GM23338 (cell line): ENCODE results near the gene CLDN16. TPM values are rescaled to one million over a fixed set of nuclear protein-coding genes. Genes with fewer than 3 reads are reported as not detected.

Source experiments
- ATAC-seq: fragments of 200-7000 bp; cut with Tn5 transposase; 3 replicates; pipeline ENCODE4 v1.9.1; 2020
- DNase-seq: peaks from one replicate; pipeline ENCODE4 v3.0.0-alpha.2; 2015; ENCODE audit warnings: low spot score
- H2AFZ ChIP-seq: fragments of 200-600 bp; sonication (generic); 2 replicates; pipeline ENCODE4 v1.8.0; 2016; ENCODE audit warnings: antibody characterized with exemption, mild to moderate bottlenecking, moderate library complexity
- H3F3A ChIP-seq: fragments of 200-600 bp; sonication (generic); replicated peaks from 2 replicates; pipeline ENCODE4 v1.8.0; 2017; ENCODE audit warnings: antibody characterized with exemption, mixed run types, low read depth
- H3K27ac ChIP-seq: fragments of 200-600 bp; sonication (generic); 2 replicates; pipeline ENCODE4 v1.6.1; 2016; ENCODE audit warnings: low read depth
- H3K27me3 ChIP-seq: fragments of 200-600 bp; sonication (generic); 2 replicates; pipeline ENCODE4 v1.8.0; 2016; ENCODE audit warnings: mild to moderate bottlenecking, mixed run types, moderate library complexity; ENCODE audit not compliant: insufficient read depth
- H3K36me3 ChIP-seq: fragments of 200-600 bp; sonication (generic); 2 replicates; pipeline ENCODE4 v1.8.0; 2016; ENCODE audit warnings: mild to moderate bottlenecking; ENCODE audit not compliant: insufficient read depth
- H3K4me1 ChIP-seq: fragments of 200-600 bp; sonication (generic); 2 replicates; pipeline ENCODE4 v1.8.0; 2016; ENCODE audit warnings: mild to moderate bottlenecking, moderate library complexity; ENCODE audit not compliant: insufficient read depth
- H3K4me2 ChIP-seq: fragments of 200-600 bp; sonication (generic); 2 replicates; pipeline ENCODE4 v1.7.1; 2017; ENCODE audit warnings: mixed run types
- H3K4me3 ChIP-seq: fragments of 200-600 bp; sonication (generic); 2 replicates; pipeline ENCODE4 v1.6.1; 2016; ENCODE audit warnings: mixed run types
- H3K79me2 ChIP-seq: fragments of 200-600 bp; sonication (generic); replicated peaks from 2 replicates; pipeline ENCODE4 v1.8.0; 2017; ENCODE audit warnings: mild to moderate bottlenecking; ENCODE audit not compliant: insufficient read depth
- H3K9me2 ChIP-seq: fragments of 200-600 bp; sonication (generic); 2 replicates; pipeline ENCODE4 v1.8.0; 2017; ENCODE audit not compliant: insufficient read depth
- H4K20me1 ChIP-seq: fragments of 200-600 bp; sonication (generic); replicated peaks from 2 replicates; pipeline ENCODE4 v1.8.0; 2017; ENCODE audit warnings: mild to moderate bottlenecking; ENCODE audit not compliant: insufficient read depth
- H3K27ac Mint-ChIP-seq: 2 replicates; pipeline ENCODE4 v1.8.0; 2020; ENCODE audit warnings: inconsistent platforms, mild to moderate bottlenecking, moderate library complexity, mixed read lengths
- H3K27me3 Mint-ChIP-seq: 3 replicates; pipeline ENCODE4 v1.8.0; 2022; ENCODE audit warnings: low read depth, mild to moderate bottlenecking, moderate library complexity, mixed read lengths, inconsistent platforms; ENCODE audit not compliant: insufficient read depth, poor library complexity
- H3K36me3 Mint-ChIP-seq: 3 replicates; pipeline ENCODE4 v1.8.0; 2021; ENCODE audit warnings: low read depth, mild to moderate bottlenecking, inconsistent platforms, moderate library complexity, mixed read lengths
- H3K4me1 Mint-ChIP-seq: 3 replicates; pipeline ENCODE4 v1.8.0; 2020; ENCODE audit warnings: mild to moderate bottlenecking, inconsistent platforms, mixed read lengths
- H3K4me3 Mint-ChIP-seq: 3 replicates; pipeline ENCODE4 v1.8.0; 2021; ENCODE audit warnings: moderate library complexity, mild to moderate bottlenecking, inconsistent platforms, mixed read lengths
- H3K9me3 Mint-ChIP-seq: 3 replicates; pipeline ENCODE4 v1.8.0; 2020; ENCODE audit warnings: moderate library complexity, mild to moderate bottlenecking, inconsistent platforms, mixed read lengths
- CREB1 ChIP-seq: fragments of 250-450 bp; sonication (Bioruptor Pico); IDR thresholded peaks from 2 replicates; pipeline ENCODE4 v1.5.0; 2020; ENCODE audit warnings: low read depth, mild to moderate bottlenecking, moderate library complexity
- EZH2 ChIP-seq: fragments of 200-600 bp; sonication (generic); IDR thresholded peaks from one replicate; pipeline ENCODE4 v1.8.0; 2017; ENCODE audit warnings: antibody characterized with exemption, mild to moderate bottlenecking, low read depth; ENCODE audit not compliant: unreplicated experiment
- EZH2phosphoT487 ChIP-seq: fragments of 200-600 bp; sonication (generic); IDR thresholded peaks from one replicate; pipeline ENCODE4 v1.8.1; 2018; ENCODE audit warnings: antibody characterized with exemption; ENCODE audit not compliant: unreplicated experiment
- JUNB ChIP-seq: IDR thresholded peaks from one replicate; pipeline ENCODE4 v1.6.1; 2016; ENCODE audit warnings: antibody characterized with exemption; ENCODE audit not compliant: unreplicated experiment
- NANOG ChIP-seq: IDR thresholded peaks from 2 replicates; pipeline ENCODE4 v1.6.1; 2016; ENCODE audit warnings: antibody characterized with exemption, borderline replicate concordance
- POLR2AphosphoS5 ChIP-seq: IDR thresholded peaks from 2 replicates; pipeline ENCODE4 v1.6.1; 2016; ENCODE audit warnings: antibody characterized with exemption, low read depth
- STAT1 ChIP-seq: IDR thresholded peaks from one replicate; pipeline ENCODE4 v1.6.1; 2016; ENCODE audit warnings: antibody characterized with exemption; ENCODE audit not compliant: unreplicated experiment
- ZNF114 ChIP-seq: fragments of 250-450 bp; sonication (Bioruptor Pico); IDR thresholded peaks from 2 replicates; pipeline ENCODE4 v1.5.0; 2020; ENCODE audit warnings: mild to moderate bottlenecking, moderate library complexity
- polyA plus RNA-seq: library from polyadenylated mRNA; unstranded; fragments of >200 nt; fragmentation: Nextera tagmentation; extraction: Ambion mirVana; gene quantifications from 2 replicates; pipeline ENCODE4 v1.2.1, GENCODE V29; 2016
- total RNA-seq: library from RNA; depleted of rRNA; stranded (reverse); fragments of >200 nt; shearing (Covaris generic); gene quantifications from 2 replicates; pipeline ENCODE4 v1.2.3, GENCODE V29; 2014
- TF ChIP-seq, protein P1 (sequence below): IDR thresholded peaks from 2 replicates; pipeline ENCODE4 v1.6.1; 2016; ENCODE audit warnings: antibody characterized with exemption
- TF ChIP-seq, protein P2 (sequence below): IDR thresholded peaks from one replicate; pipeline ENCODE4 v1.6.1; 2018; ENCODE audit warnings: antibody characterized with exemption; ENCODE audit not compliant: unreplicated experiment
- TF ChIP-seq, protein P3 (sequence below), 2 experiments: fragments of 200-600 bp in 1 of 2; sonication (generic) in 1 of 2; conservative IDR thresholded peaks; 2 replicates each; pipeline versions ENCODE4 v1.5.1 to v1.6.1; 2016 to 2017; ENCODE audit warnings: antibody characterized with exemption in 2 of 2, low read depth in 2 of 2, mild to moderate bottlenecking in 2 of 2, moderate library complexity in 1 of 2
- TF ChIP-seq, protein P4 (sequence below): fragments of 250-450 bp; sonication (Bioruptor Pico); IDR thresholded peaks from 2 replicates; pipeline ENCODE4 v1.5.0; 2020; ENCODE audit warnings: mild to moderate bottlenecking, moderate library complexity

The CLDN16 gene
- total and polyA plus RNA-seq, 2 experiments from 2014 or later = 0.06 TPM; not detected in 1

DNA sequence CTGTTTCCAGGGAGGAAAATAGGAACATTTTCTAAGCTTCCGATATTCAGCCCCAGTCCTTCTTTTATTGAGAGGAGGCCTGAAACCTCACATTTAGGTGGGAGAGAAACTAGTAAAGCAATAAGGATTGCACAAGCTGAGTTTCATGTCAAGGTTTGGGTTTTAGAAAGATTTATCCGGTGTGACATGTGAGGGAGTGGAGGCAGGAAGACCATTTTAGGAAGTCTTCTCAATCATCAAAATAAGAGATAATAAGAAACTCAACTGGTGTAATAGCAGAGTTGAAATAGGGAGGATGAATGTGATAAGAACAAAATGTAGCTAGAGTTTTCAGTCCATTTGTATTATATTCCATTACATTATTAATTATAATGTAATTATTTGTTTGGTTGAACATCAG lies 27.7 kb upstream of the CLDN16 start:
- peaks cover 2% of the 10 kb centered on the region; the same call in 1 of the 2 replicates for H3K9me2 ChIP-seq
- H3K36me3 ChIP-seq = no peaks in the 10 kb centered on the region
- Mint-ChIP-seq H3K4me1 (peaks cover 16% of the 10 kb centered on the region), H3K27me3 (no peaks in the 10 kb centered on the region), H3K36me3 (peaks cover 5% of the 10 kb centered on the region; the same call in 2 of the 3 replicates), H3K27ac (no peak overlapping the region), H3K4me3 (no peak overlapping the region), H3K9me3 (peaks cover 9% of the 10 kb centered on the region; the same call in 2 of the 3 replicates)
- DNase-seq (no peak), ATAC-seq (no peak)
- no peak overlapping the region for H3K4me2 ChIP-seq
- TF ChIP-seq, protein P1, sequence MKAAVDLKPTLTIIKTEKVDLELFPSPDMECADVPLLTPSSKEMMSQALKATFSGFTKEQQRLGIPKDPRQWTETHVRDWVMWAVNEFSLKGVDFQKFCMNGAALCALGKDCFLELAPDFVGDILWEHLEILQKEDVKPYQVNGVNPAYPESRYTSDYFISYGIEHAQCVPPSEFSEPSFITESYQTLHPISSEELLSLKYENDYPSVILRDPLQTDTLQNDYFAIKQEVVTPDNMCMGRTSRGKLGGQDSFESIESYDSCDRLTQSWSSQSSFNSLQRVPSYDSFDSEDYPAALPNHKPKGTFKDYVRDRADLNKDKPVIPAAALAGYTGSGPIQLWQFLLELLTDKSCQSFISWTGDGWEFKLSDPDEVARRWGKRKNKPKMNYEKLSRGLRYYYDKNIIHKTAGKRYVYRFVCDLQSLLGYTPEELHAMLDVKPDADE = no peak
- TF ChIP-seq ZNF114 = no peak
- no peak for TF ChIP-seq CREB1 (CRISPR knock-in tag)
- no peak for TF ChIP-seq EZH2phosphoT487
- TF ChIP-seq, protein P2, sequence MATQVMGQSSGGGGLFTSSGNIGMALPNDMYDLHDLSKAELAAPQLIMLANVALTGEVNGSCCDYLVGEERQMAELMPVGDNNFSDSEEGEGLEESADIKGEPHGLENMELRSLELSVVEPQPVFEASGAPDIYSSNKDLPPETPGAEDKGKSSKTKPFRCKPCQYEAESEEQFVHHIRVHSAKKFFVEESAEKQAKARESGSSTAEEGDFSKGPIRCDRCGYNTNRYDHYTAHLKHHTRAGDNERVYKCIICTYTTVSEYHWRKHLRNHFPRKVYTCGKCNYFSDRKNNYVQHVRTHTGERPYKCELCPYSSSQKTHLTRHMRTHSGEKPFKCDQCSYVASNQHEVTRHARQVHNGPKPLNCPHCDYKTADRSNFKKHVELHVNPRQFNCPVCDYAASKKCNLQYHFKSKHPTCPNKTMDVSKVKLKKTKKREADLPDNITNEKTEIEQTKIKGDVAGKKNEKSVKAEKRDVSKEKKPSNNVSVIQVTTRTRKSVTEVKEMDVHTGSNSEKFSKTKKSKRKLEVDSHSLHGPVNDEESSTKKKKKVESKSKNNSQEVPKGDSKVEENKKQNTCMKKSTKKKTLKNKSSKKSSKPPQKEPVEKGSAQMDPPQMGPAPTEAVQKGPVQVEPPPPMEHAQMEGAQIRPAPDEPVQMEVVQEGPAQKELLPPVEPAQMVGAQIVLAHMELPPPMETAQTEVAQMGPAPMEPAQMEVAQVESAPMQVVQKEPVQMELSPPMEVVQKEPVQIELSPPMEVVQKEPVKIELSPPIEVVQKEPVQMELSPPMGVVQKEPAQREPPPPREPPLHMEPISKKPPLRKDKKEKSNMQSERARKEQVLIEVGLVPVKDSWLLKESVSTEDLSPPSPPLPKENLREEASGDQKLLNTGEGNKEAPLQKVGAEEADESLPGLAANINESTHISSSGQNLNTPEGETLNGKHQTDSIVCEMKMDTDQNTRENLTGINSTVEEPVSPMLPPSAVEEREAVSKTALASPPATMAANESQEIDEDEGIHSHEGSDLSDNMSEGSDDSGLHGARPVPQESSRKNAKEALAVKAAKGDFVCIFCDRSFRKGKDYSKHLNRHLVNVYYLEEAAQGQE = no peak
- no peak for TF ChIP-seq NANOG
- TF ChIP-seq, protein P3, sequence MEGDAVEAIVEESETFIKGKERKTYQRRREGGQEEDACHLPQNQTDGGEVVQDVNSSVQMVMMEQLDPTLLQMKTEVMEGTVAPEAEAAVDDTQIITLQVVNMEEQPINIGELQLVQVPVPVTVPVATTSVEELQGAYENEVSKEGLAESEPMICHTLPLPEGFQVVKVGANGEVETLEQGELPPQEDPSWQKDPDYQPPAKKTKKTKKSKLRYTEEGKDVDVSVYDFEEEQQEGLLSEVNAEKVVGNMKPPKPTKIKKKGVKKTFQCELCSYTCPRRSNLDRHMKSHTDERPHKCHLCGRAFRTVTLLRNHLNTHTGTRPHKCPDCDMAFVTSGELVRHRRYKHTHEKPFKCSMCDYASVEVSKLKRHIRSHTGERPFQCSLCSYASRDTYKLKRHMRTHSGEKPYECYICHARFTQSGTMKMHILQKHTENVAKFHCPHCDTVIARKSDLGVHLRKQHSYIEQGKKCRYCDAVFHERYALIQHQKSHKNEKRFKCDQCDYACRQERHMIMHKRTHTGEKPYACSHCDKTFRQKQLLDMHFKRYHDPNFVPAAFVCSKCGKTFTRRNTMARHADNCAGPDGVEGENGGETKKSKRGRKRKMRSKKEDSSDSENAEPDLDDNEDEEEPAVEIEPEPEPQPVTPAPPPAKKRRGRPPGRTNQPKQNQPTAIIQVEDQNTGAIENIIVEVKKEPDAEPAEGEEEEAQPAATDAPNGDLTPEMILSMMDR (conservative IDR thresholded peaks at IDR 0.05; ENCODE audit: low read depth in 2 of 2) = no peak
- TF ChIP-seq, protein P4, sequence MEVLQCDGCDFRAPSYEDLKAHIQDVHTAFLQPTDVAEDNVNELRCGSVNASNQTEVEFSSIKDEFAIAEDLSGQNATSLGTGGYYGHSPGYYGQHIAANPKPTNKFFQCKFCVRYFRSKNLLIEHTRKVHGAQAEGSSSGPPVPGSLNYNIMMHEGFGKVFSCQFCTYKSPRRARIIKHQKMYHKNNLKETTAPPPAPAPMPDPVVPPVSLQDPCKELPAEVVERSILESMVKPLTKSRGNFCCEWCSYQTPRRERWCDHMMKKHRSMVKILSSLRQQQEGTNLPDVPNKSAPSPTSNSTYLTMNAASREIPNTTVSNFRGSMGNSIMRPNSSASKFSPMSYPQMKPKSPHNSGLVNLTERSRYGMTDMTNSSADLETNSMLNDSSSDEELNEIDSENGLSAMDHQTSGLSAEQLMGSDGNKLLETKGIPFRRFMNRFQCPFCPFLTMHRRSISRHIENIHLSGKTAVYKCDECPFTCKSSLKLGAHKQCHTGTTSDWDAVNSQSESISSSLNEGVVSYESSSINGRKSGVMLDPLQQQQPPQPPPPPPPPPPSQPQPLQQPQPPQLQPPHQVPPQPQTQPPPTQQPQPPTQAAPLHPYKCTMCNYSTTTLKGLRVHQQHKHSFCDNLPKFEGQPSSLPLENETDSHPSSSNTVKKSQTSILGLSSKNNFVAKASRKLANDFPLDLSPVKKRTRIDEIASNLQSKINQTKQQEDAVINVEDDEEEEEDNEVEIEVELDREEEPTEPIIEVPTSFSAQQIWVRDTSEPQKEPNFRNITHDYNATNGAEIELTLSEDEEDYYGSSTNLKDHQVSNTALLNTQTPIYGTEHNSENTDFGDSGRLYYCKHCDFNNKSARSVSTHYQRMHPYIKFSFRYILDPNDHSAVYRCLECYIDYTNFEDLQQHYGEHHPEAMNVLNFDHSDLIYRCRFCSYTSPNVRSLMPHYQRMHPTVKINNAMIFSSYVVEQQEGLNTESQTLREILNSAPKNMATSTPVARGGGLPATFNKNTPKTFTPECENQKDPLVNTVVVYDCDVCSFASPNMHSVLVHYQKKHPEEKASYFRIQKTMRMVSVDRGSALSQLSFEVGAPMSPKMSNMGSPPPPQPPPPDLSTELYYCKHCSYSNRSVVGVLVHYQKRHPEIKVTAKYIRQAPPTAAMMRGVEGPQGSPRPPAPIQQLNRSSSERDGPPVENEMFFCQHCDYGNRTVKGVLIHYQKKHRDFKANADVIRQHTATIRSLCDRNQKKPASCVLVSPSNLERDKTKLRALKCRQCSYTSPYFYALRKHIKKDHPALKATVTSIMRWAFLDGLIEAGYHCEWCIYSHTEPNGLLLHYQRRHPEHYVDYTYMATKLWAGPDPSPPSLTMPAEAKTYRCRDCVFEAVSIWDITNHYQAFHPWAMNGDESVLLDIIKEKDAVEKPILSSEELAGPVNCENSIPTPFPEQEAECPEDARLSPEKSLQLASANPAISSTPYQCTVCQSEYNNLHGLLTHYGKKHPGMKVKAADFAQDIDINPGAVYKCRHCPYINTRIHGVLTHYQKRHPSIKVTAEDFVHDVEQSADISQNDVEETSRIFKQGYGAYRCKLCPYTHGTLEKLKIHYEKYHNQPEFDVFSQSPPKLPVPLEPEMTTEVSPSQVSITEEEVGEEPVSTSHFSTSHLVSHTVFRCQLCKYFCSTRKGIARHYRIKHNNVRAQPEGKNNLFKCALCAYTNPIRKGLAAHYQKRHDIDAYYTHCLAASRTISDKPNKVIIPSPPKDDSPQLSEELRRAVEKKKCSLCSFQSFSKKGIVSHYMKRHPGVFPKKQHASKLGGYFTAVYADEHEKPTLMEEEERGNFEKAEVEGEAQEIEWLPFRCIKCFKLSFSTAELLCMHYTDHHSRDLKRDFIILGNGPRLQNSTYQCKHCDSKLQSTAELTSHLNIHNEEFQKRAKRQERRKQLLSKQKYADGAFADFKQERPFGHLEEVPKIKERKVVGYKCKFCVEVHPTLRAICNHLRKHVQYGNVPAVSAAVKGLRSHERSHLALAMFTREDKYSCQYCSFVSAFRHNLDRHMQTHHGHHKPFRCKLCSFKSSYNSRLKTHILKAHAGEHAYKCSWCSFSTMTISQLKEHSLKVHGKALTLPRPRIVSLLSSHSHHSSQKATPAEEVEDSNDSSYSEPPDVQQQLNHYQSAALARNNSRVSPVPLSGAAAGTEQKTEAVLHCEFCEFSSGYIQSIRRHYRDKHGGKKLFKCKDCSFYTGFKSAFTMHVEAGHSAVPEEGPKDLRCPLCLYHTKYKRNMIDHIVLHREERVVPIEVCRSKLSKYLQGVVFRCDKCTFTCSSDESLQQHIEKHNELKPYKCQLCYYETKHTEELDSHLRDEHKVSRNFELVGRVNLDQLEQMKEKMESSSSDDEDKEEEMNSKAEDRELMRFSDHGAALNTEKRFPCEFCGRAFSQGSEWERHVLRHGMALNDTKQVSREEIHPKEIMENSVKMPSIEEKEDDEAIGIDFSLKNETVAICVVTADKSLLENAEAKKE (CRISPR knock-in tag) = no peak
- TF ChIP-seq JUNB = no peak
- TF ChIP-seq STAT1 = no peak
- no peak for TF ChIP-seq EZH2
- TF ChIP-seq POLR2AphosphoS5 = no peak
- H3K27me3 ChIP-seq = no peaks in the 10 kb centered on the region
- H3F3A ChIP-seq = no peaks in the 10 kb centered on the region
- no peaks in the 10 kb centered on the region for H4K20me1 ChIP-seq
- H3K27ac ChIP-seq = no peak overlapping the region
- peaks cover 8% of the 10 kb centered on the region for H3K4me1 ChIP-seq
- H2AFZ ChIP-seq = no peak overlapping the region
- no peaks in the 10 kb centered on the region for H3K79me2 ChIP-seq
- H3K4me3 ChIP-seq = no peak overlapping the region
